MM.1S (cell line): ENCODE measurements around the gene WNT10A.
"Not testable (repeated sequence)": the region's sequence is repeated elsewhere in the genome, so short reads cannot be mapped to it uniquely, and the experiment has no call there.

Source experiments
- CTCF ChIP-seq: fragments of 300-600 bp; sonication (generic); IDR thresholded peaks from 2 replicates; pipeline ENCODE4 v1.5.1; 2016; ENCODE audit warnings: antibody characterized with exemption, low read length, mixed read lengths
- EZH2 ChIP-seq: fragments of 300-600 bp; sonication (generic); optimal IDR thresholded peaks from 2 replicates; pipeline ENCODE3; 2017; ENCODE audit warnings: low read depth, mild to moderate bottlenecking, antibody characterized with exemption, low read length, mixed read lengths

DNA sequence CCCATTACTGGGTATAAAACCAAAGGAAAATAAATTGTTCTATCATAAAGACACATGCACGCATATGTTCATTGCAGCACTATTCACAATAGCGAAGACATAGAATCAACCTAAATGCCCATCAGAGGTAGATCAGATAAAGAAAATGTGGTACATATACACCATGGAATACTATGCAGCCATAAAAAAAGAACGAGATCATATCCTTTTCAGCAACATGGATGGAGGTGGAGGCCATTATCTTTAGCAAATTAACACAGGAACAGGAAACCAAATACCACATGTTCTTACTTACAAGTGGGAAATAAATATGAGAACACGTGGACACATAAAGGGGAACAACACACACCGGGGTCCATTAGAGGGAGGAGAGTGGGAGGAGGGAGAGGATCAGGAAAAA is 36.3 kb upstream of the WNT10A start:
- not testable (repeated sequence) for TF ChIP-seq CTCF, EZH2
